LNCAP (cell line): ENCODE results near the gene DYRK1A.

Source experiments
- CTCF ChIP-seq: fragments of 450-650 bp; IDR thresholded peaks from 2 replicates; pipeline ENCODE4 v1.5.1; 2017; ENCODE audit warnings: mild to moderate bottlenecking

Gene DYRK1A

DNA sequence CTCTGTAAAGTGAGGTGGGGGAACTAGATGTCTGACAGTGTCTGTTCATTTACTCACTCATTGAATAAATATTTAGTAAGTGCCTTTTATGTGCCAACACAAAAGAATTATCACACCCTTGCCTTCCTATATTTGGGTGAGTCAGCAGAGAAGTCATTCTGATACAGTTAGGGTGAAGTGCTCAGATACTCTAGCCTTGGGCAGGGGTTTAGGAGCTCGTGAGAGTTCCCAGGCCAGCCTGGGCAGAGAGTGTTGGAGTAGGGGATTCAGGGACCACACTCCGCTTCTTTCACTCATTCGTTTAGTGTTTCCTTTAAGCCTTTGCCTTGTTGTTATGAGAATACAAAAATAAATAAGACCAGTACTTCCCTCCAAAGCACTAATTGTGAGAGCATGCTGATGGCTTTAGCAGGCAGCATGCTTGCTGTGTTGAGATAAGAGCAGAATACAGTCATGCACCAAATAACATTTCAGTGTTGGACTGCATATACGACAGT lies 83.9 kb downstream of the DYRK1A start:
- no peak for TF ChIP-seq CTCF

GRCh38 chr21:37451446-37451845 lies 84.9 kb downstream of the DYRK1A start:
- no peak for TF ChIP-seq CTCF

DNA sequence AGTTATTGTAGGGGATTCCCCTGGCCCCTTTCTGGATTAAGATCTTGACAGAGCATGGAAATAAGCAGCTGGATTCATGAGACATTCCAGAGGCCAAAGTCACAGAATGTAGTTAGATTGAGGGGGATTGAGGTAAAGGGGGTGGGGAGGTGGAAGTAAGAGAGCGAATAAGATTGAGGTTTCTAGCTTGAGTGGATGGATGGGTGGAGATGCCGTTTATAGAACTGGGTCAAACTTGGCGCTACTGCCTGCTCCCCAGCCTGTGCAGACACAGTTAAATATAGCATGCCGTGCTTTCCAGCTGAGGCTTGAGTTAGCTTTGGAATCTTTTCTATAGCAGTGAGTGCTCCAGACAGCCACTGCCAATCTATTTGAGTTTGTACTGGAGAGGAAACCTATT lies 85.7 kb downstream of the DYRK1A start:
- no peak for TF ChIP-seq CTCF

DNA sequence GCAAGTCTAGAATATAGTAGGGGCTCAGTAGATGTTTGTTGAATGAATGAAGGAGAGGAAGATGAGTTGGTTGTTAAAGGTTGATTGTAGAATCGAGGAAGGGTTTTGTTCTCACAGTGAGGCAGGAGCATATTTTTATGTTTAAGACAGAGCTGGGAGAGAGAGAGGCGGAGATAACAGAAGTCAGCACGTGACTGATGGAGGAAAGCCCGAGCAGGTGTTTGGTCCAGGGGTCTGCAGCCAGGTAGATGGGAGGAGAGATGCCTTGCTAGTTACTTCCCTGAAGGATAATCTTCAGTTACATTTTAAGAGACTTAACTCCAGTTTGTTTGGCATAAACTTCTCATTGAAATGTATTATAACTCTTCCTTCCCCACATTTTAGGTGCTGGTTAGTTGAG lies 86.8 kb downstream of the DYRK1A start:
- TF ChIP-seq CTCF = no peak

DNA sequence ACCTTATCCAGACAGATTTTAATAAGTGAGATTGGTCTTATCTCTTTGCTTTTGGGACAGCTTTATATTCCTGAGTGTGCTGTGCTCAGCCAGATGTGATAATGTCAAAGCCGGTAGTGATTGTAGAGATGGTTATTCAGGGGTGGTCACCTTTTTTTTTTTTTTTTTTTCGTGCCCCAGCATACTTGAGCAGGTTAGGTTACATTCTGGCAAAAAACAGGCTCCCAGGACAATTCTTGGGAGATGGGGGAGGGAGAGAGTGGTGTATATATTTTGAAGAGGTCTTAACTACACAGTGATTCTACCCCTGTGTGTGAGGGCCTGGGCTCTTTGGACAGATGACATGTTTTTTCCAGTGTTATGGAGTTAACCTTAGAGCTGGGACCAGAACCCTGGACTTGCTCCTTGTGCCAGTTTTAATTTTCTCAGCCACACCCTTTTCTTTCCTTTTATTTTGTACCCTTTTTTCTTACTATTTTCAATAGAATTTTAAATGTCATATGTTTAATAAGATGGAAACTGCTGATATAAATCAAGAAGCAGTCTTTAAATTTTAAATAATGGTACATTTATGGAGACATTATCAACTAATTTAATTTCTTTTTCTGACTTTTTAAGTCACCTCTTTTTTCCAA lies 88.4 kb downstream of the DYRK1A start:
- no peak for TF ChIP-seq CTCF

DNA sequence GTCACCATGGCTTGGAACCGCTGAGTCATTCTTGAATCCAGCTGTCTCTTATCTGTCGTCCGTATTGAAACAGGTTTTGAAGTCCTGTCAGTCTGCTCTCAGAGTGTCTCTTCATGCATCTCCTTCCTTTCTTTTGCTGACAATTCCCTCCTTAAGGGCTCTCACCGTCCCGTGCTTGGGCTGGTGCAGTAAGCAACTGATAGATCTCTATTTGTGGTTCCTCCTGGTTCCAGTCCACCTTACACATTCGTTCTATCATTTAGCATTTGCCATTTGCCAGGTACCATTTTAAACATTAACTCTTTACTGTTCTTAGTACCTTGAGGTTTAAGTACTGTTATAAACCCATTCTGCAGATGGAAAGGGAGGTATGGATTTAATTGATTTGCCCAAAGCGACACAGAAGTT lies 88.9 kb downstream of the DYRK1A start:
- TF ChIP-seq CTCF = no peak

- TF ChIP-seq CTCF = no peak
These were observed 92.2 kb downstream of the DYRK1A start for GRCh38 chr21:37458669-37459276.
